Medulla oblongata (tissue), 1 donor: ENCODE data around the gene MPL.
A peak's percentile ranks its signal among the peaks of the same experiment; 100 is the strongest.

Experiments used
- DNase-seq: peaks from one replicate; pipeline ENCODE4 v3.0.0-alpha.2; 2015; ENCODE audit errors: extremely low spot score

The MPL gene

GRCh38 chr1:43337588-43337987 lies at the start of gene MPL:
TSS of gene MPL (plus strand) at chr1:43337818. CDS start at chr1:43337849, 31 bp downstream.
- DNase-seq = no peak

GRCh38 chr1:43288058-43288784 lies 49.4 kb upstream of the MPL start:
- DNase-seq = no peak

DNA sequence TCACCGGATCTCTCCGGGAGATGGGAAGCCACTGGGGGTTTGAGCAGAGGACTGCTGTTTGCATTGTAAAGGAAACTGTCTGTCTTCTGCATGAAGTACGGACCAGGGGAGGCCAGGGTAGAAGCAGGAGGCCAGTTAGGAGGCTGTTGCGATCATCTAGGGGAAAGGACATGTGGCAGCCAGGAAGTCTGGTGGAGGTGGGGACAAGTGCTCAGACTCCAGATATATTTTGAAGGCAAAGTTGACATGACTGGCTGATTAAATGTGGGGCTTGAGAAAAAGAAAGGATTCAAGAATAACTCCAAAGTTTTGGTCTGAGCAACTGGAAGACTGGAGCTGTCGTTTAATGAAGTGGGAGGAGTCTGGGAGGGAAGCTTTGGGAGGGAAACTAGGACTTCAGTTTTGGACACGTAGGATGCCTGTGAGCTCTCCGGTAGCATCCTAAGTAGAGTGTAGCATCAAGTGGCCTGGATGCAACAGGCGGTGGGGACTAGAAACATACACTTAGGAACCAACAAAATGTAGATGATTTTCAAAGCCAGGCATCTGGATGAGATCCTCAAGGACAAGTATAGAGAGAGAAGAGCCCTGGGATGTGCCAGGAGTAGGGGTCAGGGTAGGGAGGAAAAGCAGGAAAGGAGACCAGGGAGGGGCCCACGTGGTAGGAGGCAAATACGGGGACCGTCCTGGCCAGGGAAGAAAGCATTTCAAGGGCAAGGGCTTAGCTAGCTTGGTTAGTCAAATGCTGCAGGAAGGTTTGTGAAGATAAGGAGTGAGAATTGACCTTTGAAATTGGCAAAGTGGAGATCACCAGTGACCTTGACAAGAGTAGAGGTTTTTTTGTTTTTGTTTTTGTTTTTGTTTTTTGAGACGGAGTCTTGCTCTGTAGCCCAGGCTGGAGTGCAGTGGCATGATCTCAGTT lies 48.6 kb upstream of the MPL start:
- DNase-seq = no peak

- no peak for DNase-seq
Observed at GRCh38 chr1:43292216-43292615, 45.4 kb upstream of the MPL start.

DNA sequence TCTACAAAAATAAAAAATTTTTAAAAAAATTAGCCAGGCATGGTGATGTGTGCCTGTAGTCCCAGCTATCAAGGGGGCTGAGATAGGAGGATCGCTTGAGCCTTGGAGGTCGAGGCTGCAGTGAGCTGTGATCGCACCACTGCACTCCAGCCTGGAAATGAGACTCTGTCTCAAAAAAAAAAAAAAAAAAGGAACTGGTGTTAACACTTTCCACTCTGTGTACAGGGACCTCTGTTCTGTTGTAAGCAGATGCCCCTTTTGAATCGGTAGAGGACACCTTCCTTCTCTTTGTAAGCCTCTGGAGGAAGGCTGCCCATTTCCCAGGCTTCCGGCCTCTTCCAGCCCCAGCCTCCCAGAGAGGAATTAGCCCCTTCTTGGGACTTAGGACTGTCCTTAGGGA lies 44.9 kb upstream of the MPL start:
- DNase-seq = no peak

GRCh38 chr1:43293176-43293575 lies 44.4 kb upstream of the MPL start:
- DNase-seq = no peak

GRCh38 chr1:43293896-43294760 lies 43.5 kb upstream of the MPL start:
- peak; percentile 93 for DNase-seq

DNA sequence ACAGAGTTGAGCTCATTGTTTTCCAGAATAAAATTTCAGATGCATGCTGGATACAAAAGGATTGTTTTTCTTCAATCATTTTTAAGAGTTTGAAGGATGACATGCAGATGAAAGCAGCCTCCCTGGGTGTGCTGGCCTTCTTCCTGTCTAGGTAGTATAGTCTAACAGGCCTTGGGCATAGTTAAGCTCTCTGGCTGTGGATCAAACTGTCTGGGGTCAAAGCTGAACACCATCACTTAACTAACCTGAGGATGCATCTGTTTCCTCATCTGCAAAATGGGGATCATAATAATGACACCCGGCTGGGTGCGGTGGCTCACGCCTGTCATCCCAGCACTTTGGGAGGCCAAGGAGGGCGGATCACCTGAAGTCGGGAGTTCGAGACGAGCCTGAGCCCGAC lies 42.9 kb upstream of the MPL start:
- no peak for DNase-seq

DNA sequence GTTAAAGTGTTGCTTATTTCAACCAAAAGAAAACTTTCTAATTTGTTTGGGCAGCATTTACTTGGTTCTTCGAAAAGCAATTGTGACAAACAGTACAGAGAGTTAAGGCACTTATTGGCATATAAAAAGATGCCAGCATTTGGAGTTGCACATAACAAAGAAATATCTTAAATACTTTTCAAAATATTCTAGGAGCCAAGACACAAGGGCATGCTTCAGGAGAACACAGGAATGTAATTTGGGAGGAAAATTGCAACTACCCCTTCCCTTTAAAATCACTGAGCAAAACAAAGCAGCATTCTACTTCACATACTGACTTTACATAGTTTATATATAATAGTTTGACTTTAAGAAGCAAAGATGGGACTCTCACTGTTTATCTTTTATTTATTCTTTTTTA lies 41.4 kb upstream of the MPL start:
- no peak for DNase-seq

GRCh38 chr1:43298055-43298454 lies 39.6 kb upstream of the MPL start:
- DNase-seq = no peak

- no peak for DNase-seq
Observed at GRCh38 chr1:43299101-43299500, 38.5 kb upstream of the MPL start.

GRCh38 chr1:43300378-43301094 lies 37.1 kb upstream of the MPL start, which contains the start of gene TIE1:
TSS of gene TIE1 (plus strand) at chr1:43300982. CDS start at chr1:43301072, 90 bp downstream.
- no peak for DNase-seq

DNA sequence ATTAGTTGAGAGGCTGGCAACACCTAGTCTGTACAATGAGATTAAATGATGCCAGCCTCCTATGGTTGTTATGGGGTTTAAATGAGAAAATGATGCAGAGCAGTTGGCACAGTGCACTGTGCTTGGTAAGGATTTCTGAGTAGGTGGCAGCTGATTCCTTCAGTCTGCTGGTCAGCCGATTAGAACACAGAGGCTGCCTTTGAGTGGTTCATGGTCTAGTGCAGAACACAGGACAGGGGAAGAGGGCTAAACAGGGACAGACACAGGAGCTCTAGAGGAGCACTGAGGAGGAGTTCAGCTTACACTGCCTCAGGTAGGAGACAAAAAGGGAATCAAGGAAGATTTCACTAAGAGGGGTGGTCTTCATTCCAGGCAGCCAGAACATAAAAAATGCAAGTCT lies 35.4 kb upstream of the MPL start:
- DNase-seq = peak; percentile 58

GRCh38 chr1:43302721-43303470 lies 34.7 kb upstream of the MPL start:
- DNase-seq = no peak

GRCh38 chr1:43303471-43304313 lies 33.9 kb upstream of the MPL start:
- no peak for DNase-seq

- DNase-seq = no peak
Observed at GRCh38 chr1:43304314-43304681, 33.3 kb upstream of the MPL start.

GRCh38 chr1:43304771-43305300 lies 32.8 kb upstream of the MPL start:
- DNase-seq = no peak

GRCh38 chr1:43305461-43305860 lies 32.2 kb upstream of the MPL start:
- DNase-seq = no peak

DNA sequence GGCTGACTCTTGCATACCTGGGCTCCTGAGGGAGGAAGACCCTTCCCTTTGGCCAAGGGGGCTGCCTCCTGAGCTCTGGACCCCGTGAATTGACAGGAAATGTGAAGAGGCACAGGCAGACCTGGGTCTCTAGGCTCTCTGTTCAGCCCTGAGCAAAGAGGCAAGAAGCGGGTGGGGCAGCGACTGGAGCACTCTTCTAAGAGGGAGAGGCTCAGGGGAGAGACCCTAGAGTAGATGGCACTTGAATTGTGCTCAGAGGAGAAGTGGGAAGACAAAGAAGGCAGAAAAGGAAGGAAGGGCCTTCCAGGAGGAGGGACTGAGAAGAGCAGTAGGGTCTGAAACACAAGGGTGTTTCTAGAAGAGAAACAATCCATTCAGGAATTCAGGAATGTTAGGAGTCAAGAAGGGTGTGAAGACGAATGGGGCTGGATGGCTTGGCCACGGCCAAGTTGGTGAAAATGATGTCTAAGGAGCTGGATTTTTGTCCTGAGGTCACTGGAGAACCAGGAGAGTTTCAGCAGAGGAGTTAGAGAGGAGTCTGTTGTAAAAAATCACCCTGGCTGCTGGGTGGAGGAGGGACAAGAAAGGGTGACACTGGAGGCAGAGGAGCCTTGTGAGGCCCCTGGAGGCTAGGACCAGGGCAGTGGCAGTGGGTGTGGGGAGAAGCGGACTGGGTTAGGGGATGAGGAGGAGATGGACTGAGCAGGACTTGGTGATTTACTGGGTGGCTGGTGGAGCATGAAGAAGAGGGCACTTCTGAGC lies 31.5 kb upstream of the MPL start:
- no peak for DNase-seq
